K562 (cell line): ENCODE results near the gene TADA2A. TPM values are rescaled to one million over a fixed set of nuclear protein-coding genes. Genes with fewer than 3 reads are reported as not detected.
A peak's percentile ranks its signal among the peaks of the same experiment; 100 is the strongest.

ENCODE experiments used
- ATAC-seq: fragments of 200-7000 bp; cut with Tn5 transposase; 3 replicates; pipeline ENCODE4 v1.9.1; 2020; ENCODE audit warnings: moderate library complexity
- BruUV-seq: library from RNA; stranded (reverse); fragments of 400-500 nt; replicated peaks from 2 replicates; lab custom pipeline; 2021; lab: Mats Ljungman, UMichigan
- CTCF ChIA-PET: fragments of 300-600 bp; formaldehyde crosslinking; extraction: SDS; loops from one replicate; lab custom pipeline; 2021; ENCODE audit warnings: low intra/inter-chr PET ratio; lab: Yijun Ruan, JAX
- POLR2A ChIA-PET: fragments of 300-600, 350-650 bp; sonication (Branson Sonifier 250); formaldehyde crosslinking; extraction: SDS; loops from one replicate; lab custom pipeline; 2021; ENCODE audit warnings: antibody characterized with exemption, inconsistent platforms; lab: Yijun Ruan, JAX
- DNase-seq, 4 experiments: peaks; one replicate each; pipeline versions ENCODE4 v3.0.0 to v3.0.0-alpha.2; 2011 to 2018; ENCODE audit warnings: low spot score in 3 of 4, mixed read lengths in 3 of 4; ENCODE audit errors: extremely low read depth in 1 of 4
- FAIRE-seq: peaks from 2 replicates; lab custom pipeline; 2011; peaks lifted over from hg19 to GRCh38; lab: Jason Lieb, UNC
- H2AFZ ChIP-seq: 2 replicates; pipeline ENCODE4 v1.6.0; 2011; ENCODE audit warnings: low read depth, low read length, control low read depth, inconsistent platforms
- H3K27ac ChIP-seq: fragments of 200-600 bp; 3 replicates; pipeline ENCODE4 v1.8.0; 2011; ENCODE audit warnings: low read depth, mild to moderate bottlenecking, control low read depth, inconsistent platforms, low read length, moderate library complexity, mixed read lengths; ENCODE audit errors: extremely low read depth
- H3K27me3 ChIP-seq, 2 experiments: fragments of 300-600 bp in 1 of 2; 2 replicates in 1 of 2; 3 replicates in 1 of 2; pipeline versions ENCODE4 v1.6.0 to v1.8.0; 2011; ENCODE audit warnings: inconsistent platforms in 2 of 2, low read length in 2 of 2, mild to moderate bottlenecking in 1 of 2, mixed read lengths in 1 of 2, moderate library complexity in 1 of 2; ENCODE audit not compliant: control insufficient read depth in 2 of 2, insufficient read depth in 2 of 2
- H3K36me3 ChIP-seq: fragments of 300-600 bp; 3 replicates; pipeline ENCODE4 v1.8.0; 2011; ENCODE audit warnings: mild to moderate bottlenecking, low read length, inconsistent platforms; ENCODE audit not compliant: control insufficient read depth, insufficient read depth
- H3K4me1 ChIP-seq, 2 experiments: fragments of 200-600 bp in 1 of 2; replicated peaks in 1 of 2; 2 replicates in 1 of 2; 3 replicates in 1 of 2; pipeline versions ENCODE4 v1.5.1 to v1.8.0; 2011; ENCODE audit warnings: inconsistent platforms in 2 of 2, low read length in 2 of 2, mild to moderate bottlenecking in 1 of 2, mixed read lengths in 1 of 2, moderate library complexity in 1 of 2; ENCODE audit not compliant: control insufficient read depth in 2 of 2, insufficient read depth in 2 of 2
- H3K4me2 ChIP-seq: 2 replicates; pipeline ENCODE4 v1.6.1; 2011; ENCODE audit warnings: low read length, control low read depth, inconsistent platforms, mixed read lengths; ENCODE audit not compliant: insufficient read depth
- H3K4me3 ChIP-seq: fragments of 200-600 bp; sonication (generic), shearing (Covaris generic); 2 replicates; pipeline ENCODE4 v1.5.1; 2016; ENCODE audit warnings: control low read depth, inconsistent platforms
- H3K79me2 ChIP-seq: fragments of 200-600 bp; 3 replicates; pipeline ENCODE4 v1.8.0; 2011; ENCODE audit warnings: low read length, inconsistent platforms; ENCODE audit not compliant: control insufficient read depth, insufficient read depth
- H3K9ac ChIP-seq, 2 experiments: 2 replicates each; pipeline versions ENCODE4 v1.6.0 to v1.6.1; 2011; ENCODE audit warnings: low read depth in 2 of 2, low read length in 2 of 2, control low read depth in 1 of 2, inconsistent platforms in 1 of 2, mild to moderate bottlenecking in 1 of 2, mixed read lengths in 1 of 2; ENCODE audit not compliant: insufficient read depth in 1 of 2
- H3K9me1 ChIP-seq: one replicate; pipeline ENCODE4 v1.6.0; 2011; ENCODE audit warnings: inconsistent platforms, mild to moderate bottlenecking, low read length, moderate library complexity; ENCODE audit not compliant: control insufficient read depth, insufficient read depth
- H3K9me3 ChIP-seq: replicated peaks from 2 replicates; pipeline ENCODE4 v1.5.1; 2011; ENCODE audit warnings: low read depth, low read length, inconsistent platforms; ENCODE audit not compliant: control insufficient read depth, insufficient read depth
- H4K20me1 ChIP-seq: replicated peaks from 2 replicates; pipeline ENCODE4 v1.6.1; 2011; ENCODE audit warnings: low read length, inconsistent platforms, mixed read lengths; ENCODE audit not compliant: control insufficient read depth, insufficient read depth
- ARID1B ChIP-seq: fragments of 450-650 bp; IDR thresholded peaks from 2 replicates; pipeline ENCODE4 v1.6.1; 2016; ENCODE audit warnings: antibody characterized with exemption, mild to moderate bottlenecking, inconsistent platforms
- CBFA2T3 ChIP-seq: fragments of 450-650 bp; IDR thresholded peaks from 2 replicates; pipeline ENCODE4 v1.6.1; 2017
- DPF2 ChIP-seq: fragments of 450-650 bp; IDR thresholded peaks from 2 replicates; pipeline ENCODE4 v1.6.1; 2016
- FOXA3 ChIP-seq, 2 experiments: fragments of 450-650 bp in 1 of 2; sonication (generic) in 1 of 2; formaldehyde crosslinking; IDR thresholded peaks in 1 of 2; conservative IDR thresholded peaks in 1 of 2; 2 replicates each; pipeline versions ENCODE4 v1.4.0 to v1.8.0; 2020 to 2022; ENCODE audit warnings: mild to moderate bottlenecking in 2 of 2, missing genetic modification reagents in 1 of 2
- GABPA ChIP-seq: fragments of 200-800 bp; sonication (Bioruptor generic); conservative IDR thresholded peaks from 2 replicates; pipeline ENCODE4 v1.6.1; 2016; ENCODE audit warnings: low read depth, missing genetic modification characterization, missing compliant biosample characterization
- PTTG1 ChIP-seq: fragments of 450-650 bp; IDR thresholded peaks from 2 replicates; pipeline ENCODE4 v1.6.1; 2016; ENCODE audit warnings: low read depth, mild to moderate bottlenecking, missing genetic modification characterization, missing compliant biosample characterization
- TAF1 ChIP-seq: IDR thresholded peaks from 2 replicates; pipeline ENCODE4 v1.6.1; 2011; ENCODE audit warnings: mild to moderate bottlenecking, low read length, moderate library complexity; ENCODE audit not compliant: insufficient read depth, control insufficient read depth, severe bottlenecking; ENCODE audit errors: extremely low read depth
- TAF7 ChIP-seq: fragments of 450-650 bp; IDR thresholded peaks from 2 replicates; pipeline ENCODE4 v1.6.1; 2016; ENCODE audit warnings: missing genetic modification characterization, missing compliant biosample characterization
- TAL1 ChIP-seq: fragments of 450-650 bp; IDR thresholded peaks from 2 replicates; pipeline ENCODE4 v1.6.1; 2016; ENCODE audit warnings: mild to moderate bottlenecking
- U2AF2 ChIP-seq: fragments of 200-400 bp; formaldehyde crosslinking; optimal IDR thresholded peaks from 2 replicates; pipeline ENCODE3; 2017; ENCODE audit warnings: low read depth, mild to moderate bottlenecking, low read length
- ZEB2 ChIP-seq: fragments of 450-650 bp; IDR thresholded peaks from 2 replicates; pipeline ENCODE4 v1.6.1; 2016
- ZKSCAN8 ChIP-seq: fragments of 200-800 bp; sonication (Bioruptor generic); IDR thresholded peaks from 2 replicates; pipeline ENCODE4 v1.6.1; 2016; ENCODE audit warnings: missing genetic modification characterization, missing compliant biosample characterization
- ZNF589 ChIP-seq: fragments of 200-800 bp; sonication (Bioruptor generic); IDR thresholded peaks from 2 replicates; pipeline ENCODE4 v1.6.1; 2016; ENCODE audit warnings: low read depth, missing genetic modification characterization, missing compliant biosample characterization
- WGBS: fragments of 100-300 bp; shearing (Covaris generic); methylation state at CpG from one replicate; pipeline ENCODE4 v1.1.6; 2016; ENCODE audit warnings: low coverage, mixed read lengths; ENCODE audit not compliant: insufficient coverage; ENCODE audit errors: missing lambda C conversion rate; 5-methylcytosine and 5-hydroxymethylcytosine counted together
- in situ Hi-C: fragments of 300-500 bp; cut with MboI; formaldehyde crosslinking; loops from 4 replicates; pipeline ENCODE4 v1.15.0; 2018; ENCODE audit warnings: inconsistent platforms, mixed read lengths
- intact Hi-C: fragments of 100-400 bp; cut with micrococcal nuclease; formaldehyde crosslinking; loops from 2 replicates; pipeline ENCODE4 v1.14.2; 2022
- polyA plus RNA-seq, 8 experiments: library from polyadenylated mRNA; depleted of rRNA in 4 of 8; stranded (reverse) in 5 of 8; unstranded in 3 of 8; fragments of >200 nt; fragmentation: Nextera tagmentation in 2 of 8; fragmentation: Illumina TruSeq in 1 of 8; extraction: Ambion mirVana in 2 of 8; extraction: Trizol in 1 of 8; gene quantifications; 2 replicates each; pipeline versions ENCODE4 v1.2.1 to v1.2.3, GENCODE V29; 2011 to 2014; ENCODE audit warnings: inconsistent platforms in 1 of 8, missing spikeins in 1 of 8
- total RNA-seq, 7 experiments: library from RNA; depleted of rRNA in 6 of 7; stranded (reverse); fragments of >200 nt in 6 of 7; fragmentation: Illumina TruSeq in 2 of 7; extraction: Trizol in 2 of 7; gene quantifications; 2 replicates each; pipeline versions ENCODE4 v1.2.1 to v1.2.3, GENCODE V29; 2011 to 2021; ENCODE audit warnings: low replicate concordance in 1 of 7
- TF ChIP-seq, protein P1 (sequence below): fragments of 450-650 bp; formaldehyde crosslinking; IDR thresholded peaks from 2 replicates; pipeline ENCODE4 v1.4.0; 2020; ENCODE audit warnings: mild to moderate bottlenecking, mixed read lengths
- TF ChIP-seq, protein P2 (sequence below): fragments of 450-650 bp; IDR thresholded peaks from 2 replicates; pipeline ENCODE4 v1.7.0; 2016; ENCODE audit warnings: borderline replicate concordance
- TF ChIP-seq, protein P3 (sequence below): sonication (generic); formaldehyde crosslinking; IDR thresholded peaks from 2 replicates; pipeline ENCODE4 v1.8.0; 2022; ENCODE audit warnings: missing genetic modification reagents, mild to moderate bottlenecking, borderline replicate concordance

The TADA2A gene
- total and polyA plus RNA-seq, 9 of the 15 experiments (the other 6 are each of a cell fraction or from before 2014, with no cell fraction given), result 13.8 to 37.7 (median 25.0) TPM

DNA sequence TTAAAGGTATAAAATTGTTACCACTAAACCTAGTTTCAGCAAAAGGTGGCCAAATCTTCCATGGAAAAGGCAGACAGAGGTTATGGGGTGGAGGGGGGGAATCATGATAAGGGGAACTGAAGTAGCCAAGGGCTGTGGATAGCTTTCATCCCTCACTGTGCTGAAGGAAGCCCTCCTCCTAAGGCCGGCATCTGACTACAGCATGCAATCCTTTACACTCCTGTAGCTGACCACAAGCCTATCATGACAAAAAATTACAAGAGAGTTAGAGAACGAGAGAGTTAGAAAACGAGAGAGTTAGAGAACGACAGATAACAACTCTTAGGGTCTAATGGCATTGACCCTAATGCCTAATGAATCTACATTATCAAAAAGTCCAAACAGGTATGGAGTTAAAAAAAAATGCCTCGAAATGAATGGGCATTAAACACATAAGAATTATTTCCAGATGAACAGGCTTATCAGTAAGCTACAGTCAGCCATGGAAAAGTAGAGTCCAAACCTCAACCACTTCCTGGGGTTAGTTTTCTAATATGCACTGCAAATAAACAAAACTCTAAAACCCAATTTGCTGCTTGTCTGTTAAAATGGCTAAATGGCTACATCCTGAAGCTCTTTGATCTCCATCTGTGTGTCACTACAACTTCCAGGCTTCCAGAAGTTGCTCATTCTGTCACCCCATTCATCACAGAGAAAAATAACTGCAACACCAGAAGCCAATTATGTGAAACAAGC lies 112.7 kb downstream of the TADA2A start:
- H3K36me3 ChIP-seq, result peaks cover 60% of the 10 kb centered on the region; the same call in 2 of the 3 replicates
- TF ChIP-seq, protein P1, sequence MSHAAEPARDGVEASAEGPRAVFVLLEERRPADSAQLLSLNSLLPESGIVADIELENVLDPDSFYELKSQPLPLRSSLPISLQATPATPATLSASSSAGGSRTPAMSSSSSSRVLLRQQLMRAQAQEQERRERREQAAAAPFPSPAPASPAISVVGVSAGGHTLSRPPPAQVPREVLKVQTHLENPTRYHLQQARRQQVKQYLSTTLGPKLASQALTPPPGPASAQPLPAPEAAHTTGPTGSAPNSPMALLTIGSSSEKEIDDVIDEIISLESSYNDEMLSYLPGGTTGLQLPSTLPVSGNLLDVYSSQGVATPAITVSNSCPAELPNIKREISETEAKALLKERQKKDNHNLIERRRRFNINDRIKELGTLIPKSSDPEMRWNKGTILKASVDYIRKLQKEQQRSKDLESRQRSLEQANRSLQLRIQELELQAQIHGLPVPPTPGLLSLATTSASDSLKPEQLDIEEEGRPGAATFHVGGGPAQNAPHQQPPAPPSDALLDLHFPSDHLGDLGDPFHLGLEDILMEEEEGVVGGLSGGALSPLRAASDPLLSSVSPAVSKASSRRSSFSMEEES (CRISPR knock-in tag), result no peak
- TF ChIP-seq, protein P2, sequence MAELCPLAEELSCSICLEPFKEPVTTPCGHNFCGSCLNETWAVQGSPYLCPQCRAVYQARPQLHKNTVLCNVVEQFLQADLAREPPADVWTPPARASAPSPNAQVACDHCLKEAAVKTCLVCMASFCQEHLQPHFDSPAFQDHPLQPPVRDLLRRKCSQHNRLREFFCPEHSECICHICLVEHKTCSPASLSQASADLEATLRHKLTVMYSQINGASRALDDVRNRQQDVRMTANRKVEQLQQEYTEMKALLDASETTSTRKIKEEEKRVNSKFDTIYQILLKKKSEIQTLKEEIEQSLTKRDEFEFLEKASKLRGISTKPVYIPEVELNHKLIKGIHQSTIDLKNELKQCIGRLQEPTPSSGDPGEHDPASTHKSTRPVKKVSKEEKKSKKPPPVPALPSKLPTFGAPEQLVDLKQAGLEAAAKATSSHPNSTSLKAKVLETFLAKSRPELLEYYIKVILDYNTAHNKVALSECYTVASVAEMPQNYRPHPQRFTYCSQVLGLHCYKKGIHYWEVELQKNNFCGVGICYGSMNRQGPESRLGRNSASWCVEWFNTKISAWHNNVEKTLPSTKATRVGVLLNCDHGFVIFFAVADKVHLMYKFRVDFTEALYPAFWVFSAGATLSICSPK, result no peak
- TF ChIP-seq, protein P3, sequence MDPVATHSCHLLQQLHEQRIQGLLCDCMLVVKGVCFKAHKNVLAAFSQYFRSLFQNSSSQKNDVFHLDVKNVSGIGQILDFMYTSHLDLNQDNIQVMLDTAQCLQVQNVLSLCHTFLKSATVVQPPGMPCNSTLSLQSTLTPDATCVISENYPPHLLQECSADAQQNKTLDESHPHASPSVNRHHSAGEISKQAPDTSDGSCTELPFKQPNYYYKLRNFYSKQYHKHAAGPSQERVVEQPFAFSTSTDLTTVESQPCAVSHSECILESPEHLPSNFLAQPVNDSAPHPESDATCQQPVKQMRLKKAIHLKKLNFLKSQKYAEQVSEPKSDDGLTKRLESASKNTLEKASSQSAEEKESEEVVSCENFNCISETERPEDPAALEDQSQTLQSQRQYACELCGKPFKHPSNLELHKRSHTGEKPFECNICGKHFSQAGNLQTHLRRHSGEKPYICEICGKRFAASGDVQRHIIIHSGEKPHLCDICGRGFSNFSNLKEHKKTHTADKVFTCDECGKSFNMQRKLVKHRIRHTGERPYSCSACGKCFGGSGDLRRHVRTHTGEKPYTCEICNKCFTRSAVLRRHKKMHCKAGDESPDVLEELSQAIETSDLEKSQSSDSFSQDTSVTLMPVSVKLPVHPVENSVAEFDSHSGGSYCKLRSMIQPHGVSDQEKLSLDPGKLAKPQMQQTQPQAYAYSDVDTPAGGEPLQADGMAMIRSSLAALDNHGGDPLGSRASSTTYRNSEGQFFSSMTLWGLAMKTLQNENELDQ, result no peak
- TF ChIP-seq ZEB2, result no peak
- no peak for TF ChIP-seq ZNF589 (CRISPR knock-in tag)
- no peak for TF ChIP-seq U2AF2
- 0 out of 2 replicates have a peak, but pooled peaks have one; percentile 25 for TF ChIP-seq DPF2
- TF ChIP-seq TAL1, result 0 out of 2 replicates have a peak, but pooled peaks have one; percentile 8
- peak in 1 of 2 experiments; percentile 55; a peak in 1 of 4 replicates for TF ChIP-seq FOXA3 (CRISPR knock-in tag; conservative IDR thresholded peaks at IDR 0.05 in 1 of 2, IDR thresholded peaks at IDR 0.05 in 1 of 2)
- TF ChIP-seq TAF1, result no peak
- TF ChIP-seq CBFA2T3, result peak; percentile 30
- 0 out of 2 replicates have a peak, but pooled peaks have one; percentile 29 for TF ChIP-seq ZKSCAN8 (CRISPR knock-in tag)
- no peak for TF ChIP-seq PTTG1
- no peak for TF ChIP-seq TAF7 (tag)
- peak; percentile 48 for TF ChIP-seq ARID1B
- peak; percentile 51; the same call in 1 of the 2 replicates for TF ChIP-seq GABPA

More for the DNA sequence above, 112.7 kb downstream of the TADA2A start:
- no TSS peak for BruUV-seq
- ChIA-PET POLR2A (interaction anchor here (1.3 to 1.4 kb wide), 2 partner anchors 17 to 28 kb away, joined by 3 to 4 read pairs; no protein-coding TSS in a partner anchor), CTCF (no interaction called here)
- Histone ChIP-seq H3K9ac (0 out of 4 replicates have a peak overlapping the region, but pooled peaks of 1 of the 2 experiments have one; percentile 10), H3K27ac (peak overlapping the region; percentile 46; the same call in 2 of the 3 replicates), H3K4me2 (no peak overlapping the region; the same call in 1 of the 2 replicates), H4K20me1 (no peaks in the 10 kb centered on the region), H3K9me3 (no peaks in the 10 kb centered on the region), H3K79me2 (no peaks in the 10 kb centered on the region), H3K4me1 (peaks cover 0 to 14% of the 10 kb centered on the region in 2 experiments; a peak in 4 of 5 replicates), H3K9me1 (no peaks in the 10 kb centered on the region), H3K4me3 (no peak overlapping the region), H3K27me3 (no peaks in the 10 kb centered on the region), H2AFZ (no peak overlapping the region)
- 12% methylated on average over 5 of the region's 5 CpGs for WGBS
- FAIRE-seq (no peak), ATAC-seq (peak; percentile 70), DNase-seq (peak in 3 of 4 experiments; percentile 28 to 35 (median 33))
- intact Hi-C loops, result no loop called here
- in situ Hi-C loops, result no loop called here
